SK-N-SH treated with all-trans-retinoic acid at 6 μM for 48 hours (cell line): ENCODE data around the gene FLT1.

Experiments used
- ATAC-seq: fragments of 200-7000 bp; cut with Tn5 transposase; 3 replicates; pipeline ENCODE4 v1.9.1; 2020; ENCODE audit warnings: mild to moderate bottlenecking, moderate library complexity
- ARNTL ChIP-seq: fragments of 450-650 bp; formaldehyde crosslinking; IDR thresholded peaks from 2 replicates; pipeline ENCODE4 v1.5.0; 2020; ENCODE audit warnings: low read depth, mild to moderate bottlenecking, moderate library complexity, borderline replicate concordance
- BACH2 ChIP-seq: fragments of 250-450 bp; sonication (Bioruptor Pico); IDR thresholded peaks from 2 replicates; pipeline ENCODE4 v1.9.0; 2021; ENCODE audit warnings: mild to moderate bottlenecking, borderline replicate concordance
- CREB5 ChIP-seq: fragments of 250-450 bp; sonication (Bioruptor Pico); IDR thresholded peaks from 2 replicates; pipeline ENCODE4 v1.5.1; 2020; ENCODE audit warnings: low read depth, mild to moderate bottlenecking, moderate library complexity
- CSDC2 ChIP-seq: fragments of 250-450 bp; sonication (Bioruptor Pico); IDR thresholded peaks from 2 replicates; pipeline ENCODE4 v1.5.0; 2020; ENCODE audit warnings: mild to moderate bottlenecking, moderate library complexity
- ESRRG ChIP-seq: fragments of 250-450 bp; sonication (Bioruptor Pico); IDR thresholded peaks from 2 replicates; pipeline ENCODE4 v1.6.1; 2021; ENCODE audit warnings: mild to moderate bottlenecking
- GLIS3 ChIP-seq: fragments of 250-450 bp; sonication (Bioruptor Pico); IDR thresholded peaks from 2 replicates; pipeline ENCODE4 v1.5.0; 2020; ENCODE audit warnings: mild to moderate bottlenecking, moderate library complexity
- ISL1 ChIP-seq: fragments of 250-450 bp; sonication (Bioruptor Pico); IDR thresholded peaks from 2 replicates; pipeline ENCODE4 v2.1.2; 2022; ENCODE audit warnings: mild to moderate bottlenecking, moderate library complexity
- OSR1 ChIP-seq: fragments of 250-450 bp; sonication (Bioruptor Pico); IDR thresholded peaks from 2 replicates; pipeline ENCODE4 v1.8.0; 2022; ENCODE audit warnings: moderate library complexity, mild to moderate bottlenecking, inconsistent platforms
- POU6F1 ChIP-seq: fragments of 250-450 bp; sonication (Bioruptor Pico); IDR thresholded peaks from 2 replicates; pipeline ENCODE4 v1.8.0; 2021; ENCODE audit warnings: low read depth, mild to moderate bottlenecking, moderate library complexity, borderline replicate concordance
- RARB ChIP-seq: fragments of 250-450 bp; sonication (Bioruptor Pico); IDR thresholded peaks from 2 replicates; pipeline ENCODE4 v1.8.0; 2021; ENCODE audit warnings: mild to moderate bottlenecking, moderate library complexity
- SNAI2 ChIP-seq: fragments of 250-450 bp; sonication (Bioruptor Pico); IDR thresholded peaks from 2 replicates; pipeline ENCODE4 v1.5.0; 2020; ENCODE audit warnings: mild to moderate bottlenecking, moderate library complexity
- TCF4 ChIP-seq: fragments of 250-450 bp; sonication (Bioruptor Pico); IDR thresholded peaks from 2 replicates; pipeline ENCODE4 v1.8.0; 2021; ENCODE audit warnings: mild to moderate bottlenecking, moderate library complexity, borderline replicate concordance
- TOX ChIP-seq: fragments of 250-450 bp; sonication (Bioruptor Pico); IDR thresholded peaks from 2 replicates; pipeline ENCODE4 v1.8.0; 2021; ENCODE audit warnings: mild to moderate bottlenecking, moderate library complexity, borderline replicate concordance
- TSHZ2 ChIP-seq: fragments of 250-450 bp; sonication (Bioruptor Pico); IDR thresholded peaks from 2 replicates; pipeline ENCODE4 v1.5.0; 2020; ENCODE audit warnings: mild to moderate bottlenecking, moderate library complexity
- ZC3H10 ChIP-seq: fragments of 250-450 bp; sonication (Bioruptor Pico); IDR thresholded peaks from 2 replicates; pipeline ENCODE4 v1.5.1; 2021; ENCODE audit warnings: mild to moderate bottlenecking, moderate library complexity
- ZFP3 ChIP-seq: fragments of 250-450 bp; sonication (Bioruptor Pico); IDR thresholded peaks from 2 replicates; pipeline ENCODE4 v1.5.0; 2020; ENCODE audit warnings: mild to moderate bottlenecking, moderate library complexity
- ZFP30 ChIP-seq: fragments of 450-650 bp; formaldehyde crosslinking; IDR thresholded peaks from 2 replicates; pipeline ENCODE4 v1.5.0; 2022; ENCODE audit warnings: mild to moderate bottlenecking, moderate library complexity
- ZNF565 ChIP-seq: fragments of 450-650 bp; formaldehyde crosslinking; conservative IDR thresholded peaks from 2 replicates; pipeline ENCODE4 v1.5.0; 2020; ENCODE audit warnings: low read depth, mild to moderate bottlenecking, moderate library complexity
- ZNF70 ChIP-seq: fragments of 450-650 bp; formaldehyde crosslinking; IDR thresholded peaks from 2 replicates; pipeline ENCODE4 v1.5.0; 2020; ENCODE audit warnings: mild to moderate bottlenecking, moderate library complexity
- ZNF8 ChIP-seq: fragments of 450-650 bp; formaldehyde crosslinking; IDR thresholded peaks from 2 replicates; pipeline ENCODE4 v1.5.0; 2020; ENCODE audit warnings: mild to moderate bottlenecking, moderate library complexity

FLT1 gene

GRCh38 chr13:28447989-28448388 lies 46.9 kb downstream of the FLT1 start:
- ATAC-seq = no peak
- TF ChIP-seq ZNF565 (CRISPR knock-in tag) (no peak), RARB (CRISPR knock-in tag) (no peak), ESRRG (CRISPR knock-in tag) (no peak), CSDC2 (CRISPR knock-in tag) (no peak), TCF4 (CRISPR knock-in tag) (no peak), ZNF8 (CRISPR knock-in tag) (no peak)

- no peak for TF ChIP-seq TSHZ2
- TF ChIP-seq ZFP30 = no peak
- no peak for ATAC-seq
Measured at GRCh38 chr13:28447206-28447605, 47.7 kb downstream of the FLT1 start.

- no peak for ATAC-seq
- no peak for TF ChIP-seq GLIS3 (CRISPR knock-in tag)
- TF ChIP-seq ZFP30 = no peak
- no peak for TF ChIP-seq TSHZ2
- TF ChIP-seq RARB (CRISPR knock-in tag) = no peak
- TF ChIP-seq TOX = no peak
- TF ChIP-seq ESRRG (CRISPR knock-in tag) = no peak
- TF ChIP-seq ZNF70 = no peak
- TF ChIP-seq SNAI2 (CRISPR knock-in tag) = no peak
- TF ChIP-seq POU6F1 = no peak
- no peak for TF ChIP-seq ZFP3 (CRISPR knock-in tag)
- TF ChIP-seq TCF4 (CRISPR knock-in tag) = no peak
- TF ChIP-seq ISL1 = no peak
Measured at GRCh38 chr13:28442839-28443238, 52.1 kb downstream of the FLT1 start.

- no peak for ATAC-seq
- TF ChIP-seq TOX (no peak), BACH2 (CRISPR knock-in tag) (no peak), ZNF8 (CRISPR knock-in tag) (no peak), GLIS3 (CRISPR knock-in tag) (no peak), SNAI2 (CRISPR knock-in tag) (no peak), ZNF565 (CRISPR knock-in tag) (no peak), ZNF70 (no peak), ZFP3 (CRISPR knock-in tag) (no peak), TCF4 (CRISPR knock-in tag) (no peak), ZC3H10 (CRISPR knock-in tag) (no peak), CREB5 (CRISPR knock-in tag) (no peak), OSR1 (CRISPR knock-in tag) (no peak), TSHZ2 (no peak), ZFP30 (no peak), ARNTL (CRISPR knock-in tag) (no peak)
Measured at GRCh38 chr13:28441529-28441928, 53.4 kb downstream of the FLT1 start.
